ENCODE data around the gene SERPINI1.

The SERPINI1 gene

GRCh38 chr3:167870181-167870580 lies 134.7 kb downstream of the SERPINI1 start:
- Histone ChIP-seq H3K4me3 (no peak overlapping the region), H3K9me3 (no peaks in the 10 kb centered on the region), H3K36me3 (no peaks in the 10 kb centered on the region), H3K27ac (no peak overlapping the region), H3K27me3 (no peaks in the 10 kb centered on the region), H3K4me1 (peaks cover 0 to 18% (median 7%) of the 10 kb centered on the region in 4 donors)
- TF ChIP-seq CTCF (IDR thresholded peaks at IDR 0.05): no peak
- intact Hi-C loops (cut with DNase I; ENCODE audit: low total_unique reads): loop anchor here (10.0 kb wide), 1 partner anchor 135 kb away; the partner anchor contains the start of genes PDCD10 and SERPINI1
- DNase-seq: no peak

- H3K4me3 ChIP-seq: no peak overlapping the region
- H3K27me3 ChIP-seq: no peaks in the 10 kb centered on the region
These were observed 135.2 kb downstream of the SERPINI1 start for GRCh38 chr3:167870759-167871158.

GRCh38 chr3:167872032-167872431 lies 136.5 kb downstream of the SERPINI1 start:
- Histone ChIP-seq H3K4me3 (no peak overlapping the region), H3K9me3 (no peaks in the 10 kb centered on the region), H3K27ac (no peak overlapping the region), H3K27me3 (no peaks in the 10 kb centered on the region), H3K4me1 (peaks cover 0 to 34% (median 20%) of the 10 kb centered on the region in 4 donors), H3K36me3 (no peaks in the 10 kb centered on the region)
- intact Hi-C loops (cut with DNase I; ENCODE audit: low total_unique reads): loop anchor here (10.0 kb wide), 1 partner anchor 137 kb away; the partner anchor contains the start of genes PDCD10 and SERPINI1
- DNase-seq: no peak
- TF ChIP-seq CTCF (IDR thresholded peaks at IDR 0.05): no peak

More at GRCh38 chr3:167870759-167871158, 135.2 kb downstream of the SERPINI1 start:
- TF ChIP-seq CTCF (IDR thresholded peaks at IDR 0.05): no peak
- DNase-seq: no peak
- peaks cover 0 to 21% (median 9%) of the 10 kb centered on the region in 4 donors for H3K4me1 ChIP-seq
- no peaks in the 10 kb centered on the region for H3K9me3 ChIP-seq
- H3K36me3 ChIP-seq: no peaks in the 10 kb centered on the region
- intact Hi-C loops (cut with DNase I; ENCODE audit: low total_unique reads): loop anchor here (10.0 kb wide), 1 partner anchor 136 kb away; the partner anchor contains the start of genes PDCD10 and SERPINI1
- H3K27ac ChIP-seq: no peak overlapping the region

GRCh38 chr3:167872941-167873340 lies 137.4 kb downstream of the SERPINI1 start:
- no peak for DNase-seq
- Histone ChIP-seq H3K27ac (no peak overlapping the region), H3K4me1 (peaks cover 0 to 39% (median 24%) of the 10 kb centered on the region in 4 donors), H3K9me3 (no peaks in the 10 kb centered on the region), H3K36me3 (no peaks in the 10 kb centered on the region), H3K27me3 (no peaks in the 10 kb centered on the region), H3K4me3 (no peak overlapping the region)
- TF ChIP-seq CTCF (IDR thresholded peaks at IDR 0.05): no peak
- intact Hi-C loops (cut with DNase I; ENCODE audit: low total_unique reads): loop anchor here (10.0 kb wide), 1 partner anchor 138 kb away; the partner anchor contains the start of genes PDCD10 and SERPINI1

GRCh38 chr3:167874671-167875372 lies 139.3 kb downstream of the SERPINI1 start:
- intact Hi-C loops (cut with DNase I; ENCODE audit: low total_unique reads): loop anchor here (10.0 kb wide), 1 partner anchor 140 kb away; the partner anchor contains the start of genes PDCD10 and SERPINI1
- DNase-seq: peak in 1 of 2 donors; percentile 21
- peaks cover 0 to 39% (median 24%) of the 10 kb centered on the region in 4 donors for H3K4me1 ChIP-seq
- no peaks in the 10 kb centered on the region for H3K36me3 ChIP-seq
- H3K27ac ChIP-seq: peak overlapping the region; percentile 68 to 69
- H3K9me3 ChIP-seq: no peaks in the 10 kb centered on the region
- no peak for TF ChIP-seq CTCF (IDR thresholded peaks at IDR 0.05)
- no peaks in the 10 kb centered on the region for H3K27me3 ChIP-seq
- H3K4me3 ChIP-seq: no peak overlapping the region
